HG03575 (cell line): ENCODE data around the gene CSRP1.

ENCODE experiments used
- ATAC-seq: cut with Tn5 transposase; IDR thresholded peaks from one replicate; pipeline ENCODE4 v1.9.1; 2021; ENCODE audit not compliant: unreplicated experiment, insufficient number of reproducible peaks, low FRiP score; ENCODE audit errors: extremely low read depth

CSRP1 gene

GRCh38 chr1:201516511-201517127 lies 9.7 kb upstream of the CSRP1 start:
- no peak for ATAC-seq

- no peak for ATAC-seq
Observed at GRCh38 chr1:201515895-201516294, 9.0 kb upstream of the CSRP1 start.

GRCh38 chr1:201515062-201515750 lies 8.3 kb upstream of the CSRP1 start:
- ATAC-seq = no peak

GRCh38 chr1:201514466-201514865 lies 7.5 kb upstream of the CSRP1 start:
- ATAC-seq = no peak

- ATAC-seq = no peak
Observed at GRCh38 chr1:201513498-201514243, 6.7 kb upstream of the CSRP1 start.

GRCh38 chr1:201511941-201512539 lies 5.1 kb upstream of the CSRP1 start:
- ATAC-seq = no peak

- no peak for ATAC-seq
Observed at GRCh38 chr1:201511396-201511940, 4.5 kb upstream of the CSRP1 start.

GRCh38 chr1:201510734-201511133 lies 3.8 kb upstream of the CSRP1 start:
- ATAC-seq = no peak

- ATAC-seq = no peak
Observed at GRCh38 chr1:201509601-201510374, 2.9 kb upstream of the CSRP1 start.

GRCh38 chr1:201508809-201509208 lies 1.9 kb upstream of the CSRP1 start:
- ATAC-seq = no peak

GRCh38 chr1:201507360-201507675 lies 395 bp upstream of the CSRP1 start:
- no peak for ATAC-seq

- no peak for ATAC-seq
Observed at GRCh38 chr1:201506092-201506491, 831 bp downstream of the CSRP1 start.

GRCh38 chr1:201505503-201505890 lies 1.4 kb downstream of the CSRP1 start:
- no peak for ATAC-seq

GRCh38 chr1:201504799-201505502 lies 2.0 kb downstream of the CSRP1 start:
- no peak for ATAC-seq

GRCh38 chr1:201504179-201504631 lies 2.7 kb downstream of the CSRP1 start:
- no peak for ATAC-seq

- no peak for ATAC-seq
Observed at GRCh38 chr1:201503397-201504176, 3.3 kb downstream of the CSRP1 start.

GRCh38 chr1:201502511-201502857 lies 4.4 kb downstream of the CSRP1 start:
- ATAC-seq = no peak
